22Rv1 (cell line): ENCODE measurements around the gene NBEA.

Experiments
- CTCF ChIP-seq: fragments of 450-650 bp; IDR thresholded peaks from 2 replicates; pipeline ENCODE4 v1.5.1; 2017; ENCODE audit warnings: mild to moderate bottlenecking
- ZFX ChIP-seq: fragments of 450-650 bp; IDR thresholded peaks from 2 replicates; pipeline ENCODE4 v1.6.1; 2017; ENCODE audit warnings: antibody characterized with exemption, borderline replicate concordance

GRCh38 chr13:35649162-35649561 is 707.1 kb downstream of the NBEA start:
- TF ChIP-seq CTCF: no peak
- no peak for TF ChIP-seq ZFX
